HG02610 (cell line): Measurements from ENCODE around the gene GRB10.

Experiments
- ATAC-seq: cut with Tn5 transposase; IDR thresholded peaks from one replicate; pipeline ENCODE4 v1.9.1; 2021; ENCODE audit warnings: mild to moderate bottlenecking, moderate library complexity; ENCODE audit not compliant: unreplicated experiment

The GRB10 gene

DNA sequence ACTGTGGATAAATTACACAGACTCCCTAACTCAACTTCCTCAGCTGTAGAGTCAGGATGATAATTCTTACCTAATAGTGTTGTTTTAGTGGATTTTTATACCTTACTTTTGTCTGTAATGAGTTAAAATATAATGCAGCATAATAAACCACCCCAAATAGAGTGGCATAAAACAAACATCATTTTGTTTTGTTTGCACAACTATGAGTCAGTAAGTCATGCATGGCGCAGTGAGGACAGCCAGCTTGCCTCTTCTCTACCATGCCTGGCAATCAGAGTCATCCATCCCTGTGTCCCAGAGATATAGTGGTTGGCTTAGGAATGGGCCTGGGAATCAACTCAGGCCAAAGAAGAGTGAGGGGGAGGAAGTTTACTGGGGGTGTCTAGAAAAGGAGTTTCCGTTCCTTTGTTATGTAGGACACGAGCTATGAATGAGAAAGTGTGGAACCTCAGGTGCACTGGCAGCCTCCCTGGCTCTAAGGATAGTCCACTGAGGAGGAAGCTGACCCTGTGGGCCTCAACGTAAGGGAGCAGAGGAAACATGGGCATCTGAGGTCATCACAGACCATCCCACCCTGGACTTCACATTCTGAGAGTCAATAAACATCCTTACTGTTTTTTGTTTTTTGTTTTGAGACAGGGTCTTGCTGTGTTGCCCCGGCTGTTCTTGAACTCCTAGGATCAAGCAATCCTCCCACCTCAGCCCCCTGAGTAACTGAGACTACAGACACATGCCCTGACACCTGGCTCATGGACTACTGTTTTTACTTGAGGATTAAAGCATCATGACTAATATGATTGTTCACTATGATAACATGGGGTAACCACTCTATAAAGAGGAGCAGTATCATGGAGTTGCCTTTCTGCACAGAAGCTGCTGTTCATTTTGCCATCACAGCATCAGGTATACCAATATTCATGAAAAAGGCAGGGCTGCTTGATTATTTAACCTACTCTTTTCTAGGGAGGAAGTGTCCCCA is 21.0 kb upstream of the GRB10 start:
- ATAC-seq, result no peak

DNA sequence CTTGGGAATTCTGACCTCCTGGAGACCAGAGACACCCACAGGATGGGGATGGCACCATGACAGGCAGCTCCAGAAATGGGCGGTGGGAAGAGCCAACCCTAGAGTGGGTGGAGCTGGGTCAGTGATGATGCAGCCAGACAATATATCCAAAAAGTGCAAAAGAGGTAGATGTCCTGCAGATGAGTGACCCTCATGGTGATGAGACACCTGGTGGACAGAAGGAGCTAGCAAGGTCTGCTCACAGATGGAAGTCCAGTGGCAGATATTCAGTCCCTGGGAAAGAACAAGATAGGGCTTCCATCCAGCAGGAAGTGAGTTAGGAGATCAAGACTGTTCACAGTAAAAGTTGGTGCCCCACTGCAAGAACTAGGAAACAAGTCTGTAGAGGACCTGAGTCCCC is 19.2 kb upstream of the GRB10 start:
- no peak for ATAC-seq

DNA sequence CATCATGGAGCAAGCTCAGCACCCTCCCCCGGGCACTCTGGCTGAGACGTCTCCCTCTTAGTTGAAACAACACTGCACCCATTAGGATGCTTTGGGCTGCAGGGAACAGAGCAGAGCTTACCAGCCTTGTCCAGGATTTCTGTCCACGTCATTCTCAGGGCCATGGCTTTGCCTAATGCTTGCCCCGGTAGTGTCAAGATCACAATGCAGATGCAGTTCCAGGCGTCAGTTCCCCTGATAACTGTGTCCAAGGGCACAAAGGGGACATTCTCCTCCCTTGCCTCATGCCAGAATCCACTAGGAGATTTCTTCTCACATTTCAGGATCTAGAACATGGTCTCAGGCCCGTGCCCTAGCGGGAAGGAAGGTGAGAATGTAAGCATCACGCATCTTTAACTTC is 17.2 kb upstream of the GRB10 start:
- no peak for ATAC-seq

DNA sequence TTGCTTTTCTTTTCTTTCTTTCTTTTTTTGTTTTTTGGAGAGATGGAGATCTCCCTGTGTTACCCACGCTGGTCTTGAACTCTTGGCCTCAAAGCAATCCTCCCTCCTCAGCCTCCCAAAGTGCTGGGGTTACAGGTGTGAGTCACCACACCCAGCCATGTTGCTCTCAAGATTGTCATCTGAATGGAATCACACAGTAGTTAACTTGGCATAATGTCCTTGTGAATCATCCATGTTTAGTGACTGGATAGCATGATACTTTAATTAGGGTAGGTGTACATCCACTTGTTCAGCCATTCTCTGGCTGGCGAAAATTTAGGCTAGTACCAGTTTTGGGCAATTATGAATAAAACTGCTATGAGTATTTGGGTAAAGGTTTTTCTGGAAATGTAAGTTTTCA is 15.4 kb upstream of the GRB10 start:
- ATAC-seq, result no peak

DNA sequence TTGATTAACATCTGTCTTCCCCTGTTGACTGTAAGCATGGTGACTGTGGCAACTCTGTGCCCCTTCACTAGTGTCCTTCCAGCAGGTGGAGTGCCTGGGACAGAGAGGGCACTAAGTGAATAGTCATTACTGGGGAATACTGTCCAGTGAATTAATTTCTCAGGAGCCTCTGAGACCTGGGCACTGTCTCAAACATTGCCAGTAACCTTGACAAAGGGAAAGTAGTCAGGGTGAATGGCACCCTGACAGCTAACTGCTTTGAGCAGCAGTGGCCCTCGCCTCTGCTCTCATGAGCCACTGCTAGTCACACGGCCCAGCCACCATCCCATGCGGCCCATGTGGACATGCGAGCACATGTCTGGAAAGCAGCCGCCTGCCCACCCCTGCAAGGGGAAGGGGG is 13.1 kb upstream of the GRB10 start:
- ATAC-seq, result no peak

DNA sequence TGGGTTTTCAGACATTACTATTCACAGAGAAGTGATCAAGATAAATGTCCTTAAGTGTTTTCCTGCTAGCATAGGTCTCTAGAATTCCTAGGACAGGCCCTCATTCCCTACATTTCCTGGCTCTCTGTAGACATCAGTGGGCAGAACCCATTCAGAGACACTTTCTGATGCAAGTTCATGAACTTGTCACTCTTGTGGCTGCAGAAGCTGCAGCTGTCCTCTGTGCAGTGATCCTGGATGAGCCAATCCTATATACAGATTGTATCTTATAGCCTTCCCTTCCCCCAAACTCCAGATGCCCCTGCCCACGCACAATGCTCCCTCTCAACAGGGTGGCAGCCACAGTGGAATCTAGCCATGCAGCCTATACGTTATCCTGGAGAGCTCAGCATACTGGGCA is 12.6 kb upstream of the GRB10 start:
- ATAC-seq, result no peak

DNA sequence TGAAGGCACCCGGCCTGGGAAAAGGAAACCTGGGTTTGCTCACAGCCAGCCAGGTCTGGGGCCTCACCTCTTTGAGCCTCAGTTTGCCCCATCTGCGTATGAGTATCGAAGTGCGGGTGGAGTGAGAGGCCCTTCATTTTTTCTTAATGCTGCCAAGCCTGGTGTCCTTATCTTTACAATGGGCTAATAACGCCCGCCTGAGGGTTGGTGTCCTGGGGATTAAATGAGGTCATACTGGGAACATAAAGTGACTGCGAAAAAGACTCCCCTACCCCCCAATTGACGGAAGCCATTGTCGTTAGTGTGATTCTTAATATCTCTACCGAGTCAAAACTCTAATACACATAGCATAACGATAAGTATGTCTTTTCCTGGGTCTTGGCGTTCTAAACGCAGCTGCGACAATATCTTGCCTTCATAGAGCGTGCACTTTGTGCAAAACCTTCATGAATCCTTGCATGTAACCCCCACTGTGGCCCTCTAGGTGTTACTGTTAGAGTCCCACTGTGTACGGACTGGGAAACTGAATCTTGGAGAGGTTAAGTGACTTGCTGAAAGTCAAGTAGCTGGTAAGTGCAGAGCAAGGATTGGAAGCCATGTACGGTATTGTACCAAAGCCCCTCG is 11.4 kb upstream of the GRB10 start:
- ATAC-seq, result no peak

DNA sequence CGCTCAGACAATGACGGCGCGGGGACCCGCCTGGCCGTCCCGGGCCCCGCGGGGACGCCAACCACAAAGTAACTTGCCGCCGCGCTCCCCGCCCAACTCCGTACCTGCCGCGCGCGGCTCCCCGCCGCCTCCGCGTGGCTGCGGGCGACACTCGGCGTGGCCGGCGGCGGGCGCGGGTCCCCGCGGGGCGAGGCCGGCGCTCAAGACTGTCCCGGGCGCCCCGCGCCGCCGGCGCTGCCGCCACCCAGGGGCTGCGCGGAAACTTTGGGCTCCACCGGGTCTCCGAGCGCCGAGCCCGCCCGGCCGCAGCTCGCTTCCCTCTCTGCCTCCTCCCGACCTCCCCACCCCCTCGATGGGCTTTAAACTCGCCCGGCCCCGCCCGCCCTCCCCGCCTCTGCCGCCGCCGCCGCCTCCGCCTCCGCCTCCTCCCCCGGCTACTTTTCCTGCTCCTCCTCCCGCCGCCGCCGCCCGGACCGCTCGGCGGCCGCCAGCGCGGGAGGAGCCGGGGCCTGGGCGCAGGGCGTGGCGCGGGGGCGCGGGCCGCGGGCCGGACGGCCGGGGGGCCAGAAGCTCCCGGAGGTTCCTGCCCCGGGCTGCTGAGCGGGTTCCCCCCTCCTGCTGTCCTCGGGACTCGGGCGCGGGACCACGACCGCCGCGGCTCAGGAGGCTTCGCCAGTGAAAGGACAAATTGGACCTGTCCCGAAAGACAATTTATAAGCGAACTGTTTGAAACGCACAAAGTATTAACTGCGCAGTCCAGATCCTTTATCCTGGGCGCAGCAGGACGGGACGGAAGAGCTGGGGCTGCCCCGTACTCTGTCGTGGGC is 10.6 kb upstream of the GRB10 start:
- ATAC-seq, result no peak

DNA sequence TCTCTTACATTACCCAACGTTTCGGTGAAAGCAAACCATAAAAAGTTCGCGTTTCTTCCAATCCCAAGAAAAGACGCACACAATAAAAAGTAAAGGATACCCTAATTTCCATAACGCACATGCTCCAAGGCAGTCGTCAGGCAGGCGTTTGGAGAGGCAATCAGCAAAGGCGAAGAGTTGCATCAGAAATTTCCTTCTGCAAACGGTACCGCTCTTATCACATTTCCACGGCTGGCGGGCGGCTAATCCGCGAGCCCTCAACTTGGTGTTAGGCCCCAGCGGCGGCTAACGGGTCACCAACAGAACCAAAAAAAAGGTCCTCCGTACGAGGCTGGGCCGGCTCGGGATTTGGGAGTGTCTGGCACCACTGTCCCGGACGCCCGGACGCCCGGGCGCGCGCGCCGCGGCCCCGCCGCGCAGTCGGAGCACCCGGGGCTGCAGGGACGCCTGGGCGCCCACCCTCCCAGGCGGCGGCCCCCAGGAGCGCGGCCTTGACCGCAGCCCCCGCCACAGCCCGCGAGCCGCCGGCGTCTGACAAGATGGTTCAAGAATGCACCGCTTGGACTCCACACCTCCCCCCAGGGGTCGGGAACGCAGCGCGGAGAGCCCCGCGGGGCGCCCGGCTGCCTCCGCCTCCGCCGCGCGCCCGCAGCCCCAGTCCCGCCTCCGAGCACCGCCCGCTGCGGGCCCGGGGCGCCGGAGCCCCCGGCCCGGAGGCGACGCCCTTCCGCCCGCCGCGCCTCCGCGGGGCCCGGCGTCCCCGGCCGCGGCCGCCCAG is 9.8 kb upstream of the GRB10 start:
- ATAC-seq, result no peak

DNA sequence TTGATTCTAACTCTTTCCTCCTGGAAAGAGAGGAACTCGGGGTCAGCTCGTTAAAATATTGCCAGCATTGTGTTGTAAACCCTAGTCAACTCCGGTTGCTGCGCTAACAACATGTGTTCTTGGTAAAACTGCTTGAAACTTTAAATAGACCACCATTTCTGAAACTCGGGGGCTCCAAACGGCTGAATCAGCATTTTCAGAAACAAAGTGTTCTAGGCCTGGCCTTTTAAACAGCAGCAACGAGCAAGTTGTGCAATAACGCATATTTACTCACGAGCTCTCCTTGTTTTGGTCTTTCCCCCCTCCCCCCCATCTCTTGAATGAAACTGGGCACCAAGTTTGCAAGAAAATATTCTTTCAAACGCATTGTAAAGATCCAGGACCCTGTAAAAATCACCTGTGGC is 9.2 kb upstream of the GRB10 start:
- ATAC-seq, result no peak

DNA sequence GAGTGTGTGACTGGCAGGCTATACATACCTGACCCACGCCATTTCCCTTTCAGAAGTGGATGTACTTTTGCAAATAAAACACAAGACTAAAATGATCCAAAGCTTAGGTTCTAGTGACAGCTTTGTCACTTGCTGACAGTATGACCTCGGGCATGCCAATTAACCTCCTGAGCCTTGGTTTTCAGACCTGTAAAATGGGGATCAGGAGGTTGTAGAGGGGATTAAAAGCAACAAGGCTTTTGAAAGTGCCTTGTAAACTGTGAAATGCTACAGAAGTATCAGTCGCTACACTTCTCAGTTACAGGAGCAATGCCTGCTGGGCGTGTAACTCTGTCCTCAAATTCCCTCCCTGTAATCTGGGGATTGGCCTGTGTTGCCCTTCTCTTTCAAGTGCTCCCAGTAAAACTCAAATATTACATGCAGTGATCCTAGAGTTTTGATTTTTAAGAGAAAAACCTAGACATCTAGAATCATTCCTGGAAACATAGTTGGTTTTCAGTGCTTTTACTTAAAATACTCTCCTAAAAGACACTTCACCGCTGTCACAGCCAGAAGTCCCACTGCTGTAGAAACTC is 8.8 kb upstream of the GRB10 start:
- no peak for ATAC-seq

DNA sequence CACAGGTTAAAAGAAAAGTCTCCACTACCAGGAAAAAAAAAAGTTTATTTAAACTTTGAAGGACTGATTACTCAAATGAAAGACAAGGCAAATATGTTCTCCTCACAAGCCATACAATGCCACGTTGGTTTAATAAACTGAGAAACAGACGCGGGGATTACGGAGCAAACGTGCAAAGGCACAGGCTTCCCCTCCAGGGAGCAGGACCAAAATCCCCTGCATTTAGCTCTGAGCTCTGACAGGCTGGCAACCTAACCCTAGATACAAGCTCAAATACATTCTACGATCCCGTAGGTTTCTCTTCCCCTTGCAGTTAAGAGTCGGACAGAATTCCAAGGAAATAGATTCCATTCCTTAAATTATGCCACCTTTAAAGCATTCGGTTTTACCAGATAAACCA is 7.7 kb upstream of the GRB10 start:
- no peak for ATAC-seq

DNA sequence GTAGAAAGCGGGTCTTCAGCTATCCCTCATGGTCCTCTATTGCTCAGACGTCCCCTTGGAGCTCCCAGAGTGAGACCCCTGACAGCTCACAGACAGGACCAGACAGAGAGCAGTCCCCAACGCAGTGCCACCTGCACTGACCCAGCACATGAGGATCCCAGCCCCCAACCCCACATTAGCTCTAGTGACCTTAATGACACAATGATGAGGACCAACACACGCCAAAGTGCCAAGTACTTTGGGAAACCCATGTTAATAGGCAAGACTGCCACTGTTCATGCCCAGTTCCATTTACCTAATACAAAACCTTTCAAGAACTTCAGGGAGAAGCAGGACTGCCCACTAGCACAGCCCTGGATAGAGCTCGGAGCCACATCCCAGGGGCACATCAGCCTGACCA is 5.7 kb upstream of the GRB10 start:
- no peak for ATAC-seq

DNA sequence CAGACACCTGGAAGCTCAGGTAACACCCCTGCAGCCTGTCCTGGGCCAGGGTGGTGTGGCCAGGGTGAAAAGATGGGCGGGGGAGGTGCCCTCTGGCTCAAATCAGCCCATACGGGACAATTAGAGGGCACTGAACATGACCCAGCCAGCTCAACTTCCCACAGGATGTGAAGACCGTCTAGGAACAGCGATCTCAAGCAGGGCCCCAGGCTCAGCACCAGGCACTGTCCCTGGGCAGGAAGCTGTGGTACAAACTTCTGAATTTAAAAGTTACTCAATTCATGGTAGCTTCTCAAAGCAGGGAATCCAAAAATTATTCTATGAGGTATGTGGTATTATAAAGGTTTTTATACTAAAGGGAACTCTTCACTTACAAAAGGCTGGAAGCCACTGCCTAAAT is 5.1 kb upstream of the GRB10 start:
- no peak for ATAC-seq

DNA sequence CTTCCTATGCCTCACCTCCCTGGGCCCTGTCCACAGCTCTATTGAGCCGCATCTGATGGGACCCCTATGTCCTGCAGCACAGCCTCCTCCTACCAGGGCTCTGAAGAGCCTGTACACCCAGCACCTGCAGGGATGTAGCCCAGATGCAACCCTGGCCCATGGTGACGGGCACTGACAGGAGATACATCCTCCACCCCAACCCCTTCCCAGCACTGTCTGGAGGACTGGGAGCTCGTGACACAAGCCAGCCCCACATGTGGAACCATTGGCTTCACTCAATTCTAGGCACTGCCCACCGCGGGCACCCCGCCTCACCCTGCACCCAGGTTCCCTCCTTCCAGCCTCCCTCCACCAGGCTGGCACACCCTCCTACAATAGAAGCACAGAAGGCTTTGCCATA is 2.6 kb upstream of the GRB10 start:
- no peak for ATAC-seq

DNA sequence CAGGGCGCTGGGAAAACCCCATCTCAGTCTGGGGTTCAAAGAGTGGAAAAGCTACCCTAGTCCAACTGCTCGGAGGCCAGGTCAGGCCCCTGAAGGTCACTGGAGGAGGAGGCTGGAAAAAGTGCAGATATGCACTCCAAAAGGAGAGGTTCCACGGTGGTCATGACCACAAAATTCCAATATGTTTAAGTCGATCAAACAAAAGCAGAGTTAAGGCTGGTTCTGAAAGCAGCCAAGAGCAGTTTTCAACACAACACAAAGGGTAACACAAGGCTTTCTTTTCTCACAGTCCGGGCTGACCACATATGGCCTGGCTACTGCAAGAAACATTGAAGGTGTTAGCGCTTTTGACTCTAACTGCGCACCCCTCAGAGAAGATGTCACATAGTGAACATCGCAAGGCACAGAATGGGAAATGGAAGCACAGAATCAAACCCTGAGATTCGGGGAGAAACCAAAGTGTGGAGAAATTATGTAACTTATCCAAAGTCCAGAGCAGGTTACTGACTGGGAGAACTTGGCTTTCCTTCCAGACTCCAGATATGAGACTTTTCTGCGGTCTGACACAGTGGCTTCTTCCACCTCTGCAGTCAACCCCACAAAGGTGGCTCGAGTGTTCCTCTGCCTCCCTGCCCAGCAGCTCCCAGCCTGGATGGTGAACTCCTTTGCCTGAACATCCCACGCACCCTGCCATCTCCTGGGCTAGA is 1.3 kb upstream of the GRB10 start:
- no peak for ATAC-seq

DNA sequence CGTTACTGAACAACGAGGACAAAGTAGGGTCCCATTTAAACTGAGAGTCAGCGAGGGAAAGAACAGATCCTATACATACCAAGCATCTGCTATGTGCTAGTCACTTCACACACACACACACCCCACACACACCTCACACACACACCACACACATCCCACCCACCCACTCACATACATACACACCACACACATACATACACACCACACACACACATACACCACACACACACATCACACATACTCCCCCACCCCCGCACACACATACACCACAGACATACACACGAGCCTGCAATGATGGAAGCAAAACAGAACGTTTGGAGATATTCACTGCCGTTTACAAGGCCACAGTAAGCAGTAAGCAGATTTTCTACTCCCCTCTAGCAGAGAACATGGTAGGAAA is 607 bp upstream of the GRB10 start:
- no peak for ATAC-seq

DNA sequence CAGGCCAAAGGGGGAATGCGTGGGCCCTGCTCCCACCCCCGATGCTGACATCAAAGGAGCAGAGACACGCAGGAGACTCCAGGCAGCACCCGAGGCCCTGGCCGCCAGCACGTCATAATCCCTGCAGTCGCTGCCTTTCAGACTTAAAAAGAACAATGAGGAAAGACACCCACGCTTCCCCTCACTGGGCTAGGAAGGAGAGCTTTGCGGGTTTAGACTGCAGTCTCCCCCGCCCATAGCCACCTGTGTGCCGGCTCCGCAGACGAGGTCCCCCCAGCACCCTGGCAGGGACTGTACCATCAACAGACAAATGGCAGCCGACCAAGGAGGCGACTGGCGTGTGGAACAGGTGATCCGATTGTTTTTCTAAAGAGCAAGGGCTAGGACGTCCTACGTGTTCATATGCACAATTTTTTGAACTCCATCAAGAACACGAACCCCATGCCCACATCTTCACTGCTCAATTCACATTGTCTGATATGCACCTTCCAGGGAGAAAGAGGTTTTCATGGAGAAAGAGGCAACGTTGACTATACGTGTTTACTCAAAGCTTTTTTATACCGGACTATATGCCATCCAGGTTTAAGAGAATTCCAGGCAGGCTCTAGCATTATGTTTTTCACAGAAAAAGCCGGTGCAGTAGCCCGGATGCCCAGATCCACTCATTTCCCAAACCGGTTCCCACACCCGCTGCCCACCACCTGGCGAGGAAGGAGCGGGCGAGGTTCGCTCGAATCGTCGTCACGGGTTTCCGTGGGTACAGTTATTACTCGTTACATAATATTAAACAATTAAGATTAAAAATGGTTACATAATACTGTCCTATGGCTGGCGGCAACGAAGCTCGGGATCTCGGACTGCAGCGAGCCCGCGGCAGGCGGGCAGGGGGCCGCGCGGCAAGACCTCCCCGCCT is 1.1 kb downstream of the GRB10 start:
- no peak for ATAC-seq

DNA sequence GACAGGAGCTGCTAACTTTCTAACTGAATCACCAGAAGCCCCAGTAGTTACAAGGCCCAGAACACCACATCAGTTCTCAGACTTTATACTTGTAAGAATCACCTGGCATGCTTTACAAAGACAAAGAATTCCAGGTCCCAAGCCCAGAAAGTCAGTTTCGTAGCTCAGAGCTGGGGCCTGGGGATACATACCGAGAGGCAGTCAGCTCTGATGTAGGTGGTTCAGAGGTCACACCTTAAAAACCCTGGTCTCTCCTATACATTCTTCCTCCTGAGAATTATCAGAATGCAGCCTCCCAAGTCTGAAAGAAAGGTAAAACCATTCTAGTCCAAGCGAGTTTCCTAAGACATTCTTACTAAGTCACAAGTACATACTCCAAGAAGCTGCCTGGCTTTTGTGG is 2.3 kb downstream of the GRB10 start:
- ATAC-seq, result no peak
